Erythroblast (primary cell): ENCODE measurements around the gene DHX40.
"Not testable (repeated sequence)": the region's sequence is repeated elsewhere in the genome, so short reads cannot be mapped to it uniquely, and the experiment has no call there.

Experiments used
- DNase-seq, 2 experiments: peaks; one replicate each; lab custom pipeline; 2025; lab: John Stamatoyannopoulos, UW
- GATA1 ChIP-seq: IDR thresholded peaks from 2 replicates; pipeline ENCODE4 v1.6.1; 2011; ENCODE audit warnings: low read depth, mild to moderate bottlenecking, control low read depth, low read length, moderate library complexity
- POLR2A ChIP-seq: IDR thresholded peaks from 2 replicates; pipeline ENCODE4 v1.6.1; 2011; ENCODE audit warnings: mild to moderate bottlenecking, low read length

The DHX40 gene

GRCh38 chr17:59538195-59538909, 27.1 kb upstream of the DHX40 start:
- DNase-seq, result no peak
- no peak for TF ChIP-seq GATA1
- TF ChIP-seq POLR2A, result no peak

- no peak for TF ChIP-seq GATA1
- no peak for DNase-seq
Measured at GRCh38 chr17:59542960-59543635, 22.3 kb upstream of the DHX40 start.

GRCh38 chr17:59545942-59546341, 19.5 kb upstream of the DHX40 start:
- DNase-seq, result no peak
- no peak for TF ChIP-seq POLR2A
- TF ChIP-seq GATA1, result no peak

GRCh38 chr17:59547131-59547915, 18.1 kb upstream of the DHX40 start:
- DNase-seq, result peak; percentile 60 to 77
- TF ChIP-seq POLR2A, result no peak
- no peak for TF ChIP-seq GATA1

- peak; percentile 78 to 86 for DNase-seq
Measured at GRCh38 chr17:59548985-59549384, 16.4 kb upstream of the DHX40 start.

GRCh38 chr17:59550703-59551102, 14.7 kb upstream of the DHX40 start:
- DNase-seq, result no peak
- TF ChIP-seq GATA1, result no peak

- DNase-seq, result no peak
- TF ChIP-seq POLR2A (no peak), GATA1 (no peak)
Measured at GRCh38 chr17:59558039-59558438, 7.4 kb upstream of the DHX40 start.

GRCh38 chr17:59558953-59559352, 6.5 kb upstream of the DHX40 start:
- peak in 1 of 2 experiments; percentile 22 for DNase-seq
- TF ChIP-seq POLR2A (no peak), GATA1 (no peak)

- no peak for TF ChIP-seq GATA1
- no peak for TF ChIP-seq POLR2A
Measured at GRCh38 chr17:59561042-59561441, 4.4 kb upstream of the DHX40 start.

GRCh38 chr17:59565959-59566324, 532 bp downstream of the DHX40 start:
- DNase-seq, result peak; percentile 85 to 88
- TF ChIP-seq POLR2A (no peak), GATA1 (no peak)

More at GRCh38 chr17:59561042-59561441, 4.4 kb upstream of the DHX40 start:
- DNase-seq, result peak; percentile 48 to 52

GRCh38 chr17:59569151-59569550, 3.7 kb downstream of the DHX40 start:
- not testable (repeated sequence) for DNase-seq

GRCh38 chr17:59572301-59572924, 7.0 kb downstream of the DHX40 start:
- TF ChIP-seq POLR2A (no peak), GATA1 (no peak)
- no peak for DNase-seq

GRCh38 chr17:59584168-59584567, 18.8 kb downstream of the DHX40 start:
- DNase-seq, result not testable (repeated sequence)

- DNase-seq, result no peak
- no peak for TF ChIP-seq GATA1
- no peak for TF ChIP-seq POLR2A
Measured at GRCh38 chr17:59600169-59600568, 34.8 kb downstream of the DHX40 start.
